Heart right ventricle (tissue), 16 donors: Measurements from ENCODE around the gene B3GALT4. TPM values are rescaled to one million over a fixed set of nuclear protein-coding genes. Genes with fewer than 3 reads are reported as not detected.

Source experiments
- ATAC-seq, 8 donors: fragments of 200-7000 bp; cut with Tn5 transposase; one replicate each; pipeline ENCODE4 v1.9.1; 2020; ENCODE audit warnings: mild to moderate bottlenecking in 8 of 8, moderate library complexity in 8 of 8, moderate number of reproducible peaks in 1 of 8
- DNase-seq, 2 donors: peaks; one replicate each; pipeline ENCODE4 v3.0.0-alpha.2; 2020
- H3K27ac ChIP-seq, 10 donors: fragments of 200-600 bp; sonication (generic) in 2 of 10; one replicate each; pipeline versions ENCODE4 v1.5.0 to v1.8.0; 2020 to 2022; ENCODE audit warnings: mild to moderate bottlenecking in 3 of 10
- H3K27me3 ChIP-seq, 7 donors: fragments of 200-600 bp; one replicate each; pipeline ENCODE4 v1.8.0; 2021 to 2022; ENCODE audit warnings: mild to moderate bottlenecking in 2 of 7
- H3K36me3 ChIP-seq, 9 donors: fragments of 200-600 bp; sonication (generic) in 1 of 9; one replicate each; pipeline versions ENCODE4 v1.5.0 to v1.8.0; 2020 to 2022; ENCODE audit warnings: mild to moderate bottlenecking in 2 of 9
- H3K4me1 ChIP-seq, 9 donors: fragments of 200-600 bp; sonication (generic) in 1 of 9; one replicate each; pipeline versions ENCODE4 v1.5.0 to v1.8.0; 2020 to 2022; ENCODE audit warnings: mild to moderate bottlenecking in 4 of 9
- H3K4me3 ChIP-seq, 10 donors: fragments of 200-600 bp; sonication (generic) in 2 of 10; one replicate each; pipeline versions ENCODE4 v1.5.0 to v1.8.0; 2020 to 2022; ENCODE audit warnings: mild to moderate bottlenecking in 7 of 10, moderate library complexity in 2 of 10
- H3K9me3 ChIP-seq, 11 donors: fragments of 200-600 bp in 10 of 11; sonication (generic) in 2 of 11; one replicate each; pipeline versions ENCODE4 v1.5.0 to v1.8.0; 2013 to 2022; ENCODE audit warnings: mild to moderate bottlenecking in 2 of 11, control low read depth in 1 of 11, moderate library complexity in 1 of 11
- CTCF ChIP-seq, 9 donors: fragments of 200-600 bp; sonication (generic) in 2 of 9; IDR thresholded peaks; one replicate each; pipeline versions ENCODE4 v1.5.0 to v1.8.0; 2021 to 2022; ENCODE audit warnings: antibody characterized with exemption in 9 of 9, mild to moderate bottlenecking in 5 of 9, moderate library complexity in 1 of 9
- WGBS, 2 donors: extraction: QIAGEN DNeasy Blood & Tissue Kit; methylation state at CpG; one replicate each; pipeline ENCODE4 v1.1.7; 2013; ENCODE audit warnings: inconsistent platforms in 1 of 2; 5-methylcytosine and 5-hydroxymethylcytosine counted together
- intact Hi-C, 10 donors: fragments of 100-400 bp; cut with DNase I; formaldehyde crosslinking; loops; one replicate each; pipeline versions ENCODE4 v1.11.1 to v1.14.2; 2022
- polyA plus RNA-seq, 2 donors: library from polyadenylated mRNA; stranded (reverse); fragments of 200-250 nt; gene quantifications; one replicate each; pipeline ENCODE4 v1.2.3, GENCODE V29; 2013
- total RNA-seq, 10 donors: library from RNA; stranded (reverse); fragmentation: NEBNext Ultra II Directional in 3 of 10; extraction: Animal tissue kit (Norgen Biotek cat#: 25700) in 3 of 10; gene quantifications; one replicate each; pipeline versions ENCODE4 v1.2.1 to v1.2.4, GENCODE V29; 2021 to 2023
- donor health status: Arrhythmogenic right ventricular cardiomyopathy.
- donor health status: ischemic (EF 13 %, LVEDD 7.1; RV severe dilation, severe dysfunction).
- donor health status: healthy with polysubstance abuse.
- donor health status: DM: no; HTN: yes; CAD: no.
- donor health status: DM: no; HTN: no; CAD: no.
- donor health status: ischemic (EF 25% LVEDD 6.9; RV normal size, moderate dysfunction).
- donor health status: ischemic (EF 25% LVEDD 5.7; RV mildly dilated, moderate dysfunction).
- donor health status: healthy.
- donor health status: DM: yes; HTN: yes; CAD: no.
- donor health status: Ischemic cardiomyopathy.
- donor health status: ischemic (EF 35%, LVEDD 5.7; RV mildly dilated, moderate dysfunction).
- donor health status: nonischemic (EF 11% LVEDD 7.7; RV severe dilation, severe dysfunction).
- donor health status: DM: yes; HTN: yes; CAD: no.
- donor health status: PGD.
- donor health status: ischemic (EF 29% LVEDD 5.4; RV normal size, mild dysfunction).
- donor health status: nonischemic (EF 23%, LVEDD 6.1; RV moderate dilation, normal function).

Gene B3GALT4
- total and polyA plus RNA-seq, 12 donors = 5.3 to 12.2 (median 8.0) TPM

GRCh38 chr6:33248643-33248931 lies 28.3 kb upstream of the B3GALT4 start:
- 0 to 2% methylated on average over 18 of the region's 18 CpGs for WGBS, 2 donors
- H3K4me1 ChIP-seq = peaks cover 7 to 33% (median 22%) of the 10 kb centered on the region in 9 donors
- ATAC-seq (peak; percentile 6 to 39 (median 14)), DNase-seq (no peak)
- H3K36me3 ChIP-seq = peaks cover 0 to 28% (median 5%) of the 10 kb centered on the region in 9 donors
- H3K27me3 ChIP-seq = peaks cover 0 to 12% (median 0%) of the 10 kb centered on the region in 7 donors
- peak overlapping the region; percentile 19 to 96 (median 92) for H3K27ac ChIP-seq
- peak in 3 of 9 donors; percentile 3 to 33 (median 23) for TF ChIP-seq CTCF (IDR thresholded peaks at IDR 0.05)
- H3K9me3 ChIP-seq = no peaks in the 10 kb centered on the region
- intact Hi-C loops = loop anchor here (1.0 to 10.0 kb wide), 20 partner anchors 36 to 314 kb away; partner anchors contain the start of genes RXRB (in 3 of the 10), SLC39A7 (in 3 of the 10), HSD17B8 (in 2 of the 10) and HLA-DOA (in 1 of the 10)
- H3K4me3 ChIP-seq = peak overlapping the region; percentile 16 to 76 (median 61)

DNA sequence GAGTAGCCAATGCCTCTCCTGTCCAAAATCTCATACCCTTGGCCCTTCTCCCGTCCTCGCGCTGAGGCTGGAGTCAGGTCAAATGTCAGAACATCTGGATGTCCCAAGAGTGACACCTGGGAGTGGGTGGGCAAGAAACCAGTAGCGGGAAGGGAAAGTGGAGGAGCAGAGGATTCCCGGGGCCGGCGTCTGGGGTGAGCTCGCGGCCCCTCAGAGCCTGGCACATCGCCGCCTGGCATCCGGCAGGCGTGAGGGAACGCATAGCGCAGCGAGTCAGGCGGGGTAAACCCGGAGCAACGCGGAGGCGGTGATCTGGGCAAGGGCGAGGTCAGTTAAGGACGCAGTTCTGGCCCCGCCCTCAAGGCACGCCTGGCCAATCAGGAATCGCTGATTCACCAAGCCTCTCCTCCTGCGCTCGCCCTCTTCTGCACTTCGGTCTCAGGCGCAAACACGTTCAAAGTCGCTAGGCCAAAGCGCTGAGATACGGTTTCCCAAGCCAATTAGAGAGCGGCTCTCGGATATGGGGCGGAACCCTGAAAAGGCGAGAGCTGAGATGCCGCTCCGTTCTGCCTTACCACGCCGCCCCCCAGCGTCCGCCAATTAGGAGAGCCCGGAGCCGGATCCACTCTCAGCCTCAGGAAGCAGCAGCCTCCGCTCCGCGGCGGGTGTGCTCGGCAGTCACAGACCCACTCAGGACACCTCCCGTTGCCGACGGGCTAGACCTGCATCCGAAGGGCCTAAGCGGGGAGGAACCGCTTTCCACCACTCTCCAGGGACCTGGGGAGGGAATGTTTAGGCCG lies 27.8 kb upstream of the B3GALT4 start:
- intact Hi-C loops = loop anchor here (1.0 to 10.0 kb wide), 22 partner anchors 37 to 355 kb away; partner anchors contain the start of genes RXRB (in 3 of the 10), SLC39A7 (in 3 of the 10), HSD17B8 (in 2 of the 10) and HLA-DOA (in 1 of the 10)
- Histone ChIP-seq H3K4me1 (peaks cover 7 to 33% (median 22%) of the 10 kb centered on the region in 9 donors), H3K9me3 (no peaks in the 10 kb centered on the region), H3K27me3 (peaks cover 0 to 12% (median 0%) of the 10 kb centered on the region in 7 donors), H3K4me3 (peak overlapping the region; percentile 22 to 76 (median 61)), H3K27ac (peak overlapping the region; percentile 82 to 96 (median 92)), H3K36me3 (peaks cover 0 to 34% (median 8%) of the 10 kb centered on the region in 9 donors)
- TF ChIP-seq CTCF (IDR thresholded peaks at IDR 0.05) = peak in 5 of 9 donors; percentile 28 to 56 (median 36)
- DNase-seq (peak; percentile 97 to 98), ATAC-seq (peak; percentile 94 to 98 (median 97))
- 0% methylated on average over 58 of the region's 58 CpGs for WGBS, 2 donors

- Histone ChIP-seq H3K9me3 (no peaks in the 10 kb centered on the region), H3K27me3 (peaks cover 0 to 9% (median 0%) of the 10 kb centered on the region in 7 donors), H3K36me3 (peaks cover 0 to 42% (median 8%) of the 10 kb centered on the region in 9 donors), H3K27ac (peak overlapping the region; percentile 82 to 96 (median 92)), H3K4me1 (peaks cover 7 to 33% (median 22%) of the 10 kb centered on the region in 9 donors), H3K4me3 (peak overlapping the region; percentile 22 to 76 (median 61))
- 12 to 16% methylated on average over 15 of the region's 15 CpGs for WGBS, 2 donors
- peak; percentile 17 to 27 for DNase-seq
- intact Hi-C loops = loop anchor here (1.0 to 10.0 kb wide), 18 partner anchors 38 to 356 kb away; partner anchors contain the start of genes RXRB (in 3 of the 10), SLC39A7 (in 3 of the 10), HSD17B8 (in 2 of the 10) and HLA-DOA (in 1 of the 10)
- no peak for TF ChIP-seq CTCF (IDR thresholded peaks at IDR 0.05)
- peak in 5 of 8 donors; percentile 0 to 21 (median 2) for ATAC-seq
Measured at GRCh38 chr6:33249732-33250630, 26.9 kb upstream of the B3GALT4 start.
